ENCODE results near the gene CNOT11.

The CNOT11 gene

GRCh38 chr2:101278925-101279324 lies 26.2 kb downstream of the CNOT11 start:
- DNase-seq (ENCODE audit: low spot score) = no peak

GRCh38 chr2:101281482-101281881 lies 28.8 kb downstream of the CNOT11 start:
- DNase-seq (ENCODE audit: low spot score) = no peak

GRCh38 chr2:101282980-101283379 lies 30.3 kb downstream of the CNOT11 start:
- DNase-seq (ENCODE audit: low spot score) = no peak

GRCh38 chr2:101286684-101287083 lies 34.0 kb downstream of the CNOT11 start:
- no peak for DNase-seq (ENCODE audit: low spot score)

GRCh38 chr2:101287303-101287702 lies 34.6 kb downstream of the CNOT11 start:
- DNase-seq (ENCODE audit: low spot score) = no peak

- no peak for DNase-seq (ENCODE audit: low spot score)
Measured at GRCh38 chr2:101290711-101291110, 38.0 kb downstream of the CNOT11 start.

- no peak for DNase-seq (ENCODE audit: low spot score)
Measured at GRCh38 chr2:101291973-101292372, 39.3 kb downstream of the CNOT11 start.

GRCh38 chr2:101293544-101293943 lies 40.9 kb downstream of the CNOT11 start:
- no peak for DNase-seq (ENCODE audit: low spot score)

GRCh38 chr2:101294861-101295260 lies 42.2 kb downstream of the CNOT11 start:
- DNase-seq (ENCODE audit: low spot score) = no peak

- DNase-seq (ENCODE audit: low spot score) = no peak
Measured at GRCh38 chr2:101295895-101296294, 43.2 kb downstream of the CNOT11 start.

GRCh38 chr2:101296371-101296770 lies 43.7 kb downstream of the CNOT11 start:
- DNase-seq (ENCODE audit: low spot score) = no peak

- no peak for DNase-seq (ENCODE audit: low spot score)
Measured at GRCh38 chr2:101297383-101297782, 44.7 kb downstream of the CNOT11 start.

- DNase-seq (ENCODE audit: low spot score) = no peak
Measured at GRCh38 chr2:101299604-101300003, 46.9 kb downstream of the CNOT11 start.

- DNase-seq (ENCODE audit: low spot score) = no peak
Measured at GRCh38 chr2:101300164-101300563, 47.5 kb downstream of the CNOT11 start.

- DNase-seq (ENCODE audit: low spot score) = no peak
Measured at GRCh38 chr2:101300836-101301235, 48.1 kb downstream of the CNOT11 start.

GRCh38 chr2:101302016-101302415 lies 49.3 kb downstream of the CNOT11 start:
- no peak for DNase-seq (ENCODE audit: low spot score)

- no peak for DNase-seq (ENCODE audit: low spot score)
Measured at GRCh38 chr2:101303688-101304087, 51.0 kb downstream of the CNOT11 start.

- no peak for DNase-seq (ENCODE audit: low spot score)
Measured at GRCh38 chr2:101305035-101305434, 52.3 kb downstream of the CNOT11 start.

- no peak for DNase-seq (ENCODE audit: low spot score)
Measured at GRCh38 chr2:101305492-101306078, 52.9 kb downstream of the CNOT11 start.

- DNase-seq (ENCODE audit: low spot score) = no peak
Measured at GRCh38 chr2:101306410-101306809, 53.7 kb downstream of the CNOT11 start.

- DNase-seq (ENCODE audit: low spot score) = no peak
Measured at GRCh38 chr2:101307503-101307902, 54.8 kb downstream of the CNOT11 start.

- no peak for DNase-seq (ENCODE audit: low spot score)
Measured at GRCh38 chr2:101307950-101308431, 55.3 kb downstream of the CNOT11 start.

- peak; percentile 99 for DNase-seq (ENCODE audit: low spot score)
Measured at GRCh38 chr2:101308432-101309210, 55.9 kb downstream of the CNOT11 start, which contains the start of gene RNF149. Gene RNF149, minus strand, starts transcription at chr2:101308701. Its CDS starts 113 bp downstream, at chr2:101308588.

All from HuH-7 (cell line).